HepG2 (cell line): ENCODE measurements around the gene CCDC3. TPM values are rescaled to one million over a fixed set of nuclear protein-coding genes. Genes with fewer than 3 reads are reported as not detected.

ENCODE experiments used
- ATAC-seq: fragments of 200-7000 bp; cut with Tn5 transposase; 3 replicates; pipeline ENCODE4 v1.9.1; 2020; ENCODE audit warnings: mild to moderate bottlenecking, moderate library complexity
- BruUV-seq: library from RNA; stranded (reverse); fragments of 400-500 nt; replicated peaks from 2 replicates; lab custom pipeline; 2021; lab: Mats Ljungman, UMichigan
- CTCF ChIA-PET: fragments of 300-600 bp; formaldehyde crosslinking; extraction: SDS; loops from one replicate; lab custom pipeline; 2021; ENCODE audit warnings: low total read pairs, inconsistent platforms, low intra/inter-chr PET ratio; lab: Yijun Ruan, JAX
- POLR2A ChIA-PET: fragments of 350-600 bp; sonication (Branson Sonifier 250); formaldehyde crosslinking; loops from one replicate; lab custom pipeline; 2020; ENCODE audit warnings: antibody characterized with exemption, inconsistent platforms; lab: Yijun Ruan, JAX
- DNase-seq: peaks from one replicate; pipeline ENCODE4 v3.0.0-alpha.2; 2015; ENCODE audit warnings: low spot score
- FAIRE-seq: peaks from 3 replicates; lab custom pipeline; 2011; peaks lifted over from hg19 to GRCh38; lab: Jason Lieb, UNC
- H2AFZ ChIP-seq: one replicate; pipeline ENCODE4 v1.6.1; 2011; ENCODE audit warnings: low read length, inconsistent platforms
- H3K27ac ChIP-seq: fragments of 300-600 bp; 3 replicates; pipeline ENCODE4 v1.8.0; 2011; ENCODE audit warnings: mixed run types, mild to moderate bottlenecking, mixed read lengths, low read length, inconsistent platforms; ENCODE audit not compliant: insufficient read depth; ENCODE audit errors: extremely low read length
- H3K27me3 ChIP-seq, 2 experiments: fragments of 200-600 bp in 1 of 2; 2 replicates in 1 of 2; 3 replicates in 1 of 2; pipeline versions ENCODE4 v1.6.0 to v1.8.0; 2011; ENCODE audit warnings: low read length in 2 of 2, mild to moderate bottlenecking in 2 of 2, moderate library complexity in 2 of 2, inconsistent platforms in 1 of 2; ENCODE audit not compliant: insufficient read depth in 2 of 2, control insufficient read depth in 1 of 2
- H3K36me3 ChIP-seq, 2 experiments: fragments of 200-600 bp in 1 of 2; replicated peaks in 1 of 2; 2 replicates in 1 of 2; 3 replicates in 1 of 2; pipeline versions ENCODE4 v1.5.1 to v1.8.0; 2011; ENCODE audit warnings: low read length in 2 of 2, inconsistent platforms in 1 of 2; ENCODE audit not compliant: insufficient read depth in 2 of 2, control insufficient read depth in 1 of 2
- H3K4me1 ChIP-seq: 2 replicates; pipeline ENCODE4 v1.5.1; 2012; ENCODE audit warnings: low read length, inconsistent platforms; ENCODE audit not compliant: insufficient read depth
- H3K4me2 ChIP-seq: 2 replicates; pipeline ENCODE4 v1.6.0; 2011; ENCODE audit warnings: low read depth, low read length, inconsistent platforms
- H3K4me3 ChIP-seq, 3 experiments: fragments of 200-600 bp in 1 of 3; sonication (generic), shearing (Covaris generic) in 1 of 3; replicated peaks in 1 of 3; 2 replicates each; pipeline ENCODE4 v1.5.1; 2011 to 2016; ENCODE audit warnings: low read length in 3 of 3, inconsistent platforms in 2 of 3, low read depth in 2 of 3, mild to moderate bottlenecking in 2 of 3, control low read depth in 1 of 3, mixed read lengths in 1 of 3; ENCODE audit not compliant: insufficient read depth in 1 of 3
- H3K79me2 ChIP-seq: one replicate; pipeline ENCODE4 v1.6.1; 2011; ENCODE audit warnings: low read length, inconsistent platforms; ENCODE audit not compliant: insufficient read depth
- H3K9ac ChIP-seq: 2 replicates; pipeline ENCODE4 v1.6.0; 2011; ENCODE audit warnings: mild to moderate bottlenecking, low read depth, low read length, inconsistent platforms; ENCODE audit not compliant: insufficient read depth
- H3K9me3 ChIP-seq: 2 replicates; pipeline ENCODE4 v1.5.1; 2012; ENCODE audit warnings: mild to moderate bottlenecking, low read length
- H4K20me1 ChIP-seq: 2 replicates; pipeline ENCODE4 v1.6.0; 2011; ENCODE audit warnings: inconsistent platforms, mild to moderate bottlenecking, low read length, moderate library complexity; ENCODE audit not compliant: insufficient read depth
- ELF1 ChIP-seq: sonication (generic); formaldehyde crosslinking; IDR thresholded peaks from 2 replicates; pipeline ENCODE4 v1.4.0; 2020; ENCODE audit warnings: missing genetic modification reagents
- FOXC1 ChIP-seq: sonication (generic); formaldehyde crosslinking; IDR thresholded peaks from 2 replicates; pipeline ENCODE4 v1.8.0; 2022; ENCODE audit warnings: mild to moderate bottlenecking, missing genetic modification reagents, borderline replicate concordance
- ONECUT2 ChIP-seq: sonication (generic); formaldehyde crosslinking; IDR thresholded peaks from 2 replicates; pipeline ENCODE4 v1.4.0; 2020; ENCODE audit warnings: missing genetic modification reagents
- STAT5B ChIP-seq: sonication (generic); formaldehyde crosslinking; IDR thresholded peaks from 2 replicates; pipeline ENCODE4 v1.4.0; 2020; ENCODE audit warnings: missing genetic modification reagents
- ZFP1 ChIP-seq: IDR thresholded peaks from 2 replicates; pipeline ENCODE4 v1.6.1; 2016
- ZIK1 ChIP-seq: sonication (generic); formaldehyde crosslinking; IDR thresholded peaks from 2 replicates; pipeline ENCODE4 v1.5.0; 2020; ENCODE audit warnings: mild to moderate bottlenecking, low read depth, missing genetic modification reagents, borderline replicate concordance
- ZNF274 ChIP-seq: sonication (generic); formaldehyde crosslinking; IDR thresholded peaks from 2 replicates; pipeline ENCODE4 v1.5.1; 2020; ENCODE audit warnings: mild to moderate bottlenecking, missing genetic modification reagents
- ZNF543 ChIP-seq: sonication (generic); formaldehyde crosslinking; IDR thresholded peaks from 2 replicates; pipeline ENCODE4 v1.4.0; 2020; ENCODE audit warnings: mild to moderate bottlenecking, missing genetic modification reagents
- ZNF703 ChIP-seq: sonication (generic); formaldehyde crosslinking; IDR thresholded peaks from 2 replicates; pipeline ENCODE4 v1.5.1; 2020; ENCODE audit warnings: missing genetic modification reagents, mild to moderate bottlenecking, moderate library complexity, borderline replicate concordance
- WGBS: methylation state at CpG from one replicate; pipeline ENCODE4 v1.1.6; 2017; ENCODE audit warnings: low lambda C conversion rate; 5-methylcytosine and 5-hydroxymethylcytosine counted together
- in situ Hi-C: cut with HindIII; loops from 2 replicates; pipeline ENCODE4 v1.10.0; 2017; ENCODE audit warnings: low pct_unique_long_range_greater_than_20kb; ENCODE audit not compliant: extremely low pct_ligation_motif_present
- intact Hi-C: fragments of 100-400 bp; cut with micrococcal nuclease; formaldehyde crosslinking; loops from one replicate; pipeline ENCODE4 v1.10.0; 2022; ENCODE audit not compliant: unreplicated experiment
- polyA plus RNA-seq, 8 experiments: library from polyadenylated mRNA; depleted of rRNA in 3 of 8; stranded (reverse) in 7 of 8; unstranded in 1 of 8; fragments of >200 nt; fragmentation: Illumina TruSeq in 4 of 8; extraction: Trizol in 4 of 8; gene quantifications; 2 replicates each; pipeline versions ENCODE4 v1.2.1 to v1.2.3, GENCODE V29; 2011 to 2016; ENCODE audit warnings: low read depth in 4 of 8, missing spikeins in 1 of 8, mixed read lengths in 1 of 8; ENCODE audit not compliant: insufficient read depth in 1 of 8
- total RNA-seq, 5 experiments: library from RNA; depleted of rRNA; stranded (reverse); fragments of >200 nt; fragmentation: Illumina TruSeq; extraction: Trizol; gene quantifications; 2 replicates each; pipeline ENCODE4 v1.2.3, GENCODE V29; 2016; ENCODE audit warnings: low read depth in 1 of 5
- TF ChIP-seq, protein P1 (sequence below): sonication (generic); formaldehyde crosslinking; IDR thresholded peaks from 2 replicates; pipeline ENCODE4 v1.4.0; 2020; ENCODE audit warnings: missing genetic modification reagents
- TF ChIP-seq, protein P2 (sequence below): sonication (generic); formaldehyde crosslinking; IDR thresholded peaks from 2 replicates; pipeline ENCODE4 v1.4.0; 2020; ENCODE audit warnings: missing genetic modification reagents
- TF ChIP-seq, protein P3 (sequence below): sonication (generic); formaldehyde crosslinking; IDR thresholded peaks from 2 replicates; pipeline ENCODE4 v1.4.0; 2020; ENCODE audit warnings: missing genetic modification reagents, mild to moderate bottlenecking, borderline replicate concordance

CCDC3 gene
- total and polyA plus RNA-seq, 2 of the 13 experiments (the other 11 are each of a cell fraction or from before 2014, with no cell fraction given): not detected

DNA sequence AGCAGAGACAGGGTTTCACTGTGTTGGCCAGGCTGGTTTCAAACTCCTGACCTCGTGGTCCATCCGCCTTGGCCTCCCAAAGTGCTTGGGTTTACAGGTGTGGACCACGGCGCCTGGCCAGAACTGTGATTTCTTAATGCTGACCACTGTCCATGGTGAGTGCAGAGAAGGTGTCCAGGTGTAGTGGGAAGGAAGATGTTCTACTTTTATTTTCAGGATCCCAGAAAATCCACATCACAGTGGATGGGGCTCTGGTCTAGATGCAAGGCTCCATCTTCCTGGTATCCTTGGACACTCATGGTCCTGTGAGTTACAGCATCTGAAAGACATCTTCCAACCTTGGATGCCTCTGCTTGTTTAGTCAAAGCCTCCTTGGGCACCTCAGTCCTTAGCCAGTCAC is 92.7 kb downstream of the CCDC3 start:
- intact Hi-C loops: no loop called here

More for the DNA sequence above, 92.7 kb downstream of the CCDC3 start:
- DNase-seq (no peak), FAIRE-seq (no peak), ATAC-seq (no peak)
- Histone ChIP-seq H3K4me3 (no peak overlapping the region), H4K20me1 (no peaks in the 10 kb centered on the region), H3K79me2 (no peaks in the 10 kb centered on the region), H3K4me1 (no peaks in the 10 kb centered on the region), H3K9me3 (no peaks in the 10 kb centered on the region), H2AFZ (no peak overlapping the region), H3K27me3 (peaks cover 0 to 2% of the 10 kb centered on the region in 2 experiments; a peak in 1 of 5 replicates), H3K36me3 (no peaks in the 10 kb centered on the region), H3K27ac (no peak overlapping the region), H3K9ac (no peak overlapping the region), H3K4me2 (no peak overlapping the region)
- in situ Hi-C loops: no loop called here
- 23% methylated on average over 4 of the region's 4 CpGs for WGBS
- BruUV-seq: no TSS peak
- TF ChIP-seq ZNF543 (CRISPR knock-in tag) (no peak), FOXC1 (CRISPR knock-in tag) (no peak), ZFP1 (no peak), STAT5B (CRISPR knock-in tag) (no peak), ZNF703 (no peak), ZIK1 (CRISPR knock-in tag) (no peak), ONECUT2 (CRISPR knock-in tag) (no peak), ELF1 (CRISPR knock-in tag) (no peak), ZNF274 (CRISPR knock-in tag) (no peak)
- TF ChIP-seq, protein P1, sequence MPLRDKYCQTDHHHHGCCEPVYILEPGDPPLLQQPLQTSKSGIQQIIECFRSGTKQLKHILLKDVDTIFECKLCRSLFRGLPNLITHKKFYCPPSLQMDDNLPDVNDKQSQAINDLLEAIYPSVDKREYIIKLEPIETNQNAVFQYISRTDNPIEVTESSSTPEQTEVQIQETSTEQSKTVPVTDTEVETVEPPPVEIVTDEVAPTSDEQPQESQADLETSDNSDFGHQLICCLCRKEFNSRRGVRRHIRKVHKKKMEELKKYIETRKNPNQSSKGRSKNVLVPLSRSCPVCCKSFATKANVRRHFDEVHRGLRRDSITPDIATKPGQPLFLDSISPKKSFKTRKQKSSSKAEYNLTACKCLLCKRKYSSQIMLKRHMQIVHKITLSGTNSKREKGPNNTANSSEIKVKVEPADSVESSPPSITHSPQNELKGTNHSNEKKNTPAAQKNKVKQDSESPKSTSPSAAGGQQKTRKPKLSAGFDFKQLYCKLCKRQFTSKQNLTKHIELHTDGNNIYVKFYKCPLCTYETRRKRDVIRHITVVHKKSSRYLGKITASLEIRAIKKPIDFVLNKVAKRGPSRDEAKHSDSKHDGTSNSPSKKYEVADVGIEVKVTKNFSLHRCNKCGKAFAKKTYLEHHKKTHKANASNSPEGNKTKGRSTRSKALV (CRISPR knock-in tag): no peak
- TF ChIP-seq, protein P2, sequence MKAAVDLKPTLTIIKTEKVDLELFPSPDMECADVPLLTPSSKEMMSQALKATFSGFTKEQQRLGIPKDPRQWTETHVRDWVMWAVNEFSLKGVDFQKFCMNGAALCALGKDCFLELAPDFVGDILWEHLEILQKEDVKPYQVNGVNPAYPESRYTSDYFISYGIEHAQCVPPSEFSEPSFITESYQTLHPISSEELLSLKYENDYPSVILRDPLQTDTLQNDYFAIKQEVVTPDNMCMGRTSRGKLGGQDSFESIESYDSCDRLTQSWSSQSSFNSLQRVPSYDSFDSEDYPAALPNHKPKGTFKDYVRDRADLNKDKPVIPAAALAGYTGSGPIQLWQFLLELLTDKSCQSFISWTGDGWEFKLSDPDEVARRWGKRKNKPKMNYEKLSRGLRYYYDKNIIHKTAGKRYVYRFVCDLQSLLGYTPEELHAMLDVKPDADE (CRISPR knock-in tag): no peak
- TF ChIP-seq, protein P3, sequence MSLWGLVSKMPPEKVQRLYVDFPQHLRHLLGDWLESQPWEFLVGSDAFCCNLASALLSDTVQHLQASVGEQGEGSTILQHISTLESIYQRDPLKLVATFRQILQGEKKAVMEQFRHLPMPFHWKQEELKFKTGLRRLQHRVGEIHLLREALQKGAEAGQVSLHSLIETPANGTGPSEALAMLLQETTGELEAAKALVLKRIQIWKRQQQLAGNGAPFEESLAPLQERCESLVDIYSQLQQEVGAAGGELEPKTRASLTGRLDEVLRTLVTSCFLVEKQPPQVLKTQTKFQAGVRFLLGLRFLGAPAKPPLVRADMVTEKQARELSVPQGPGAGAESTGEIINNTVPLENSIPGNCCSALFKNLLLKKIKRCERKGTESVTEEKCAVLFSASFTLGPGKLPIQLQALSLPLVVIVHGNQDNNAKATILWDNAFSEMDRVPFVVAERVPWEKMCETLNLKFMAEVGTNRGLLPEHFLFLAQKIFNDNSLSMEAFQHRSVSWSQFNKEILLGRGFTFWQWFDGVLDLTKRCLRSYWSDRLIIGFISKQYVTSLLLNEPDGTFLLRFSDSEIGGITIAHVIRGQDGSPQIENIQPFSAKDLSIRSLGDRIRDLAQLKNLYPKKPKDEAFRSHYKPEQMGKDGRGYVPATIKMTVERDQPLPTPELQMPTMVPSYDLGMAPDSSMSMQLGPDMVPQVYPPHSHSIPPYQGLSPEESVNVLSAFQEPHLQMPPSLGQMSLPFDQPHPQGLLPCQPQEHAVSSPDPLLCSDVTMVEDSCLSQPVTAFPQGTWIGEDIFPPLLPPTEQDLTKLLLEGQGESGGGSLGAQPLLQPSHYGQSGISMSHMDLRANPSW (CRISPR knock-in tag): no peak
- ChIA-PET POLR2A (no interaction called here), CTCF (no interaction called here)
